HG03442 (cell line): ENCODE measurements around the gene CNTFR.

Experiments used
- ATAC-seq: cut with Tn5 transposase; IDR thresholded peaks from one replicate; pipeline ENCODE4 v1.9.1; 2021; ENCODE audit warnings: mild to moderate bottlenecking, moderate library complexity; ENCODE audit not compliant: unreplicated experiment

CNTFR gene

DNA sequence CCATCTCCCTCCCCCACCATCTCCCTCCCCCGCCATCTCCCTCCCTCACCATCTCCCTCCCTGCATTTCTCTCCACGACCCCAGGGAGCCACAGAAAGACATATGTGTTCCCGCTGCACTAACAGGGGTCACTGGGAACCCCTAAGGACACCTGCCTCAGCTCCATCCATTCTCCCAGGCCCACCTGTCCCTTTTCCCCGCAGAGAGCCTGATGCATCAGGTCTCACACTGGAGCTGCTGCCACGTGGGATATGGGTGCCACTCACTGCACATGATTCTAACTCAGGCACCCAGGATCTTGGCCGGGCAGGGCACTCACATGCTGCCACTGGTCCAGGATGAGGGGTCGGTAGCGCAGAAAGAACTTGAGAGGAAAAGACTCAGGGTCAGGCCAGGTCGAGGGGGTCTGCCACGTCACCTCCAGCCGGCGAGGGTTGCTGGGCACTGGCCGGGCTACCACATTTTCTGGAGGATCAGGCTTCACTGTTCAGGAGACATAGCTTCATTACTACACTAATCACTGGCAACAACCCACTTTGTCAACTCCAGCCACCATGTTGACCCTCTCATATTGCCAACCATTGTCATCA lies 33.5 kb downstream of the CNTFR start:
- no peak for ATAC-seq

DNA sequence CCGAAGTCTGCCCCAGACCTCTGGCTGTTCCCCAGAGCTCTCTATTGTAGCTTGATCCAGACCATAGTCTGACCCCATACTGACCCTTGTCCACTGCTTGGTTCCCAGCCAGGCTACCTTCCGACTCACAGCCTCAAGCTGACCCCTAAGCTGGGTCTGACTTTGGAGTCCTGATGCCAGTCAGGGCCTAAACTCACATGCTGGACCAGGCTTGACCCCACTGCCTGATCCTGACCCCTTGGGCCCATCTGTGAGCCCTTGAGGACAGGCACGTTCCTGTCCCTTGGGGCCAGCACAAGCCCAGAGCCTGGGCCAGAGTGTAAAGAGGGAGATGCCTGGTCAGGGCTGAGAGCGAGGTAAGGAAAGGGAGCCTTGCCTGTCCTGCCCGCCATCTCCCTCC lies 34.0 kb downstream of the CNTFR start:
- no peak for ATAC-seq

GRCh38 chr9:34555002-34555348 lies 34.5 kb downstream of the CNTFR start:
- no peak for ATAC-seq

DNA sequence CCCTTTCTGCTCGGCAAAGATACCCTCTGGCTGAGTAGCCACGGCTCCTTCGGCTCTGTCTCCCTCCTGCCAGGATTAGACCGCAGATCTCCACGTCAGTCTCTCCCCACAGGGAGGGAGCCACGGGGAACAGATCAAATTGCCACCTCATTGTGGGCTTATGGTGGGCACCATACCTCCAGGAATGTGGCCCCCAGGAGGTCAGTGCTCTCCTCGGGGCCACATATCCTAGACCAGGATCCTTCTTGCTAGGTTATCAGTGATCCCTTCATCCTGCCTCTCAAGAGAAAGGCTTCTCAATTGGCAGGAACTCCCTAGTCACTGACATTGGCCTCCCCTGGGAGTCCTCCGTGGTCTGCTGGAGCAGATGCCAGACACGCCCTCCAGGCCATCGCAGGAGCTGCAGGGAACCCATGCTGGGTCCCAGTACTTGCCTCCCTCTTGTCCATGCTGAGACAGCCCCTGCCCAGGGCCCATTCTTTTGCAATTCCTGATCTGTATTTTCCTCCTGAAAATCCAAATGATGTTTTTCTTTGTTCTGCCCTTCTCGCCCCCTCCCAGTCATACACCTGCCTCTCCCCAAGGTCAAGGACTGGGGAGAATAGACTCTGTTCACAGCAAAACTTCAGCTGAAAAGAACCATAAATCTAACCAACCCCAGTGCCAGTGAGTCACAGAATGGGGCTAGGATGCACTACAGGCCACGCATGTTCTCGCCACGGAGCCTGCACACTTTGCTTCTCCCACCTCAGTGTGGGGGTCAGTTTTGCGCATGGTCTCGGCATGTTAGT lies 35.1 kb downstream of the CNTFR start:
- no peak for ATAC-seq

GRCh38 chr9:34553511-34554021 lies 36.0 kb downstream of the CNTFR start:
- ATAC-seq: no peak

DNA sequence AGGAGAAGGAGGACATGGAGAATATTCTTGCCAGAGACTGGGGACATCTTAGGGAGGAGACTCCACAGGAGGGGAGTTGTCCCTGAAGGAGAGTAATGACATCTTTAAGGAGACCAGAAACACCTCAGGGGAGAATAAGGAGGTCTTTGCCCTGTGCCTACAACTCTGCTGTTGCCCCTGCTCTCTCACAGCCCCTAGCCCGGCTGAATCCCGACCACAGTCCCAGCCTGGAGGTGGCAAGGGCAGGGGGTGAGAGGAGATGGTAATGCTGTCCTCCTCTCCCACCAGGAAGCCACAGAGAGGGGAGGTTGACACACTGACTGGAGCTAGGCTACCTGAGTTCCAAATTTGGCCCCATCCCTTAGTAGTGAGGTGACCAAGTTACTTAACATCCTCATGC lies 36.5 kb downstream of the CNTFR start:
- no peak for ATAC-seq

- no peak for ATAC-seq
Observed at GRCh38 chr9:34552606-34552981, 36.9 kb downstream of the CNTFR start.

- no peak for ATAC-seq
Observed at GRCh38 chr9:34551751-34552605, 37.5 kb downstream of the CNTFR start.

DNA sequence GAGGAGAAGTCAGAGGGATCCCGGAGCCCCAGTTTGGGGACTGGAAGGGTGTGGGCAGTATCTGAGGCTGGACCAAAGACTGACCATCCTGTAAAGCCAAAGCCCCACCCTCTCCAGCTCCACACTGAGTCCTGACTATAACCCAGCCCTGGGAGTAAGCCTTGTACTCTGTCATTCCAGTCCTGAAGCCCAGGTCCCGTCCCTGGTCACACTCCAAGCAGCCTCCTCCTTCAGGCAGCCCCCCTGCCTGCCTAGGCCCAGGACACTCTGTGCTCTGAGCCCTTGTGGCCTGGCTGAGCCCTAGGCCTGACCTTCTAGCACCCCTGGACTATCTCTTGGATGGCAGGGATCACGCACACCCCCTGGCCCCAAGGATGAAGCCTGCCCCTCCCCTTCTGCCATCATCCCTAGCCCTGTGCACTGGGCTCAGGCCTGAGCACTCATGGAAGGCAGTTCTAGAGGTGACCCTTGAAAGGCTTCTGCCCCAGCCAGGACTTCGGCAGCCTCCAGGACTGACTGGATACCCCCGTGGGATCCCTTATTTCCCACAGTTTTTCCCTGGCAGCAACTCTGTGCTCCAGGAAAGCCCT lies 38.7 kb downstream of the CNTFR start:
- ATAC-seq: no peak

DNA sequence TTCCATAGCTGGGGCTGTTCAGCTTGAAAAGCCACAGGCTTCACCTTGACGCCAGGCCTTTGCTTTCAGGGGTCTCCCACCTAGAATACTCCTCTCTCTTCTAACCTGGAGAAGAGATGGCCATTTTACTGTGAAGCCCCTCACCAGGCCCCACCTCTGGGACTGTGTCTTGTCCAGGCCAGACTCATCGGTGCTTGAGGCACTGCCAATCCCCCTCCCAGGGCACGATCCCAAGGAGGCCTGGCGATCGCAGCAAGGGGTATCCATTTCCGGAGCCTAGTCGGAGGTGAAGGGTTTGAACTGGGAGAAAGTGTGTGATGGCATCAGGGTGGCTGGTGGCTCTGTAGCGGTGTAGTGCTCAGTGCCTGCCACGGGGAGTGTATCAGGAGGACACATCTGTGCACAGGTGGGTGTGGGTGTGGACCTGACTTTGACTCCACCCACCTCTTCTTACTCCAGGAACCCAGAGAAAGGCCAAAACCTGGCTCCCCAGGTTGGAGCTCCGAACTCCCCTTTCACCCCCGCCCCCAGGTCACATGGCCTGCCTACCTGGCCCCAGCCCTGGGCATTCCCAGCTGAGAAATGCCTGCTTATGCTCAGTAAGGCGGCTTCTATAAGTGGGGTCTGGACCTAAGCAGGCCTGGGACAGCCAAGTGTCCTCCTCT lies 39.4 kb downstream of the CNTFR start:
- ATAC-seq: no peak

GRCh38 chr9:34549407-34549732 lies 40.2 kb downstream of the CNTFR start:
- no peak for ATAC-seq

DNA sequence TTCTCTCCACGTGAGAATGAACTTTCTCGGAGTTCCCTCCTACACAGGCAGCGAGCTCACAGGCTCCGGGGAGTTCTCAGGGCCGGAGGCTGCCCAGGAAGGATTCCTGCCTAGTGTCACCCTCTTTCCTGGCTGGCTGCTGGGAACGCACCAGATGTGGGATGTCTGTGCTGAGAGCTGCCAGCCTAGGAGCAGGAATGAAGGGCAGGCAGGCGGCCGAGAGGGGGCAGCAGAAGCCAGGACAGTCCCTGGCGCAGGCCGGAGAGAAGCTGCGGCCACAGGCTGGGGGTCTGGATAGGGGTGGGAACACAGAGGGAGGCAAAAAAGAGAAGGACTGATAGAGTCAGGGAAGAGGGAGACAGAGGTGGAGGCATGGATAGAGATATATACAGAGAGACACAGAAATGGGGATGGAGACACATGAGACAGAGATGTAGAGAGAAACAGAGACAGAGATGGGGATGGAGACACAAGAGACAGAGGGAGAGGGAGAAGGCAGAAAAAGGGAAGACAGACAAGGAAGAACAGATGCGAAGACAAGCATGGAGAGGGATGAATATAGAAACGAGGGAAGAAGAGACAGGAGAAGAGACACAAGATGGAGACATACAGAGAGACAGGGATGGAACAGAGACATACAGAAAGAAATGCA lies 41.4 kb downstream of the CNTFR start:
- no peak for ATAC-seq

DNA sequence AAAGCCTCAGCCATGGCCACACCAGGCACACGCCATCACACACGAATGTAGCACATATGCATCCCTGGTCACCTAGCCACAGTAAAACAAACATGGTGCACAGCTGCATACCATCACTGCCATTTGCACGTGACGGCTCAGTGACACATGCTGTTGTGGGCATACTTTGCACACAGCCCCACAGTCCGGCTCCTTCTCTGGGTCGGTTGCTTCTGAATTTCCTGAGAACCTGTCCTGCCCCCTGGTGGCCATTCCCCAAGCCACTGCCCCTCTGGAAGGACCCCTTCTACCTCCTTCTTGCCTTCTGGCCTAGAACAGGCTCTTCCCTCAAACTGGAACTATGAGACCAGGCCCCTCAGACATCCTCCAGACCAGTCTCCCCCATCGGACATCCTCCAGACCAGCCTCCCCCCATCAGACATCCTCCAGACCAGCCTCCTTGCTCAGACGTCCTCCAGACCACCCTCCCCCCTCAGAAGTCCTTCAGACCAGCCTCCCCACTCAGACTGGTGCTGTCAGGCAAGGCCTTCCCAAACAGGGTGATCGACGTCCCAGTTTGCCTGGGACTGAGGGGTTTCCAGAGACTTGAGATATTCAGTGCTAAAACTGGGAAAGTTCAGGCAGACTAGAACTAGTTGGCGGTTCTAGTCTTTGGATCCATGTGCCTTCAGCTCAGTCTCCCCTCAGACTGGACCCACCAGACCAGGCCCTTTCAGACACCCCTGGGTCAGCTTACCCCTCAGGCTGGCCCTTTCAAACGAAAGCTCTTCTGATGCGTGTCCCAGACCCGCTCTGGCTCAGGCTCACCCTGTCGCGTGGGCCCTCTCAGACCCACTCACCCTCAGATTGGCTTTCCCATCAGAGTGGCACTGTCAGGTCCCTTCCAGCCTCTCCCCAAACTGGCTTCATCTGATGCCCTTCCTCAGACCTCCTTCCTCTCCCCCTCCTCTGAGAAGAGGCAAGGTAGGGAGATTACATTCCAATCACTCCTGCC lies 42.4 kb downstream of the CNTFR start:
- no peak for ATAC-seq

GRCh38 chr9:34546102-34546833 lies 43.3 kb downstream of the CNTFR start:
- ATAC-seq: no peak

DNA sequence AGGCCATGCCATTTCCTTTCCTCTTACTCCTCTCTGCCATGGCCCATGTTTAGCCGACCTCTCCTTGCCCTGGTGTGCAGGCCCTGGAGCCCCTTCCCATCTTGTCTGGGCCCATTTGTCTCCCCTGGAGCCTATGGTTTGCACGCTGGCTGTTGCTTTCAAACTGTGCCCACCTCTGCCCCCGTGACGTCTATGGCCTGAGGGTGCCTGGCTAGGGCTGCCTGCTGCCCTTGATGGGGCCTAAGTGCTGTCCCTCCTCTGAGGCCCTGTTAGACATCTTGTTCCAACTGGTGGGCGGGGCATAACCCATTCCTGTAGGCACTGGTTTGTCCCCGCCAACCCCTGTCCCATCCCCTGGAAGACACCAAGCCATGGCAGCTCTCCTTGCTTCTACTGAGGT lies 44.0 kb downstream of the CNTFR start:
- ATAC-seq: no peak

DNA sequence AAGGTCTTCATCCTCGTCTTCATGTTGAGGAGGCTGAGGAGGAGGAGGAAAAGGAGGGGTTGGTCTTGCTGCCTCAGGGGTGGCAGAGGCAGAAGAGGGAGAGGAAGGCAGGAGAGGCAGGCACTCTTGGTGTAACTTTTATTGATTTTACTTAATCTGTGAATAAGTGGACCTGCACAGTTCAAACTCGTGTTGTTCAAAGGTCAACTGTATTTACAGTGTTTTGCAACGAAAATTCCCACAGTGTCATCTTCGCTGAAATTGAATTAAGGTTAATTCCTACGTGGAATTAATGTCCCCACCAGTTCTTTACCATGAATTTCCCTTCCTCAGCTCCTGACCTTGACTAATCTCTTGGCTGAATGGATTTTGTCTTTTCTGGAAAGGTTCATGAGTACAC lies 45.5 kb downstream of the CNTFR start:
- no peak for ATAC-seq

- no peak for ATAC-seq
Observed at GRCh38 chr9:34541540-34541939, 48.0 kb downstream of the CNTFR start.

DNA sequence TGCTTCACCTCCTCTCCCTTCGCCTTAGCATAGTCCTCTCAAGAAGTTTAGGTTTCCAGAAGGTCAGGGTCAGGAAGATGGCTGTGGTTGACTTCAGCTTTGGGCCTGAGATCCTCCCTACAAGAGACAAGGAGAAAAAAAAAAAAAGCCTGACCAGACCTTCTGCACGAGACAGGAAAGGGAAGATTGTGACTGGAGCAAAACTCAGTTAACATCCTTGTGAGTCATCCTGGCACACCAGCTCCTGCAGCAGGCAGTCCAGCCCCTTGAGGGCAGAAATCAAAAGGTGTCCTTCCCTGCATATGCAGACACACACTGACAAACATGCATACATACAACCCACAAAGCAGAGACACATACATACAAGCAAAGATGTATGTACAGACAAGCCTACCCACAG lies 48.7 kb downstream of the CNTFR start:
- ATAC-seq: no peak

DNA sequence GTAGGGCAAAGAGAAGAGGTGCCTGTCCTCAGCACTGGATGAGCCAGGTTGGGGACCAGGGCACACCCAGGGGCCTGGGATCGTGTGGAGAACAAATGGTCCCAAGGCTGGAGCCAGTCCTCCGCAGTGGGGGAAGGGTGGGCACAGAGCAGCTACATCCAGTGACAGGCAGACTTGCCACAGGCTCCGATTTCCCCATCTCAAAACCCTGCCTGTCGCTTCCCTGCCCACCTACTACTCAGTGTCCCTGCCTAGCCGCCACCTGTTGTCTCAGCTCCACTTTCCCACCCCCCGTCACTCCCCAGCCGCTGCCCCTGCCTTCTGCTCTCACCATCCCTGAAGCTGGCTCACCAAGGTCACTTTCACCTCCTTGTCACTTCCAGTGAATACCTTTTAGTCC lies 52.8 kb downstream of the CNTFR start:
- no peak for ATAC-seq
